ENCODE data around the gene NAALADL2. TPM values are rescaled to one million over a fixed set of nuclear protein-coding genes. Genes with fewer than 3 reads are reported as not detected.

The NAALADL2 gene
- total RNA-seq, 1 experiment from 2014 or later = 2.7 TPM

DNA sequence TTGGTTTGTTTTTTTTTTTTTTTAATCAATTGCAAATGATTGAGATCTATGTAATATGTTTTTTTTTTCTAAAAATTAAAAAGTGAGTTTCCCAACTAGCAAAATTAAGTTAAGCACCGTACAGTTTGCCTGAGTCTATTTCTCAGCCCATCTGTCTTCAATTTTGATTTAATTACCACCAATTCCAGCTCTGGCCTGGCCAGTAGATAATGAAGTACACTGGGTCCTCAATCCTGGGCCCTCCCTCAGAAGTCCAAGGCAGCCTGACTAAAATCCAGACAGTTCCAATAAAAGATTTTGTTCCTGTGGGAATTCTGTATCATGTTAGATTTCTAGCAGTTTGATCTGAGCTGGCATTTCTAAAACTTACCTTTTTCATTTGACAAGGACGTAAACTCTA lies 887.2 kb downstream of the NAALADL2 start:
- CTCF ChIA-PET = no interaction called here
- DNase-seq (ENCODE audit: low read depth, low spot score) (no peak), ATAC-seq (no peak)
- in situ Hi-C loops (cut with HindIII; ENCODE audit: low pct_unique_long_range_greater_than_20kb, low sequenced_read_pairs) (no loop called here), intact Hi-C loops (cut with micrococcal nuclease; ENCODE audit: unreplicated experiment) (no loop called here)
- Histone ChIP-seq H3K27me3 (ENCODE audit: control insufficient read depth, insufficient read depth, low read length) (no peaks in the 10 kb centered on the region), H3K9me3 (ENCODE audit: control insufficient read depth, insufficient read depth, low read depth, low read length) (no peaks in the 10 kb centered on the region), H3K4me3 (ENCODE audit: low read depth in 2 of 2, low read length in 2 of 2) (no peak overlapping the region), H3K27ac (ENCODE audit: low read length) (no peak overlapping the region), H3K36me3 (ENCODE audit: control insufficient read depth, insufficient read depth, low read length) (no peaks in the 10 kb centered on the region), H3K4me1 (ENCODE audit: control insufficient read depth, insufficient read depth, low read length) (no peaks in the 10 kb centered on the region)
- POLR2A ChIA-PET = no interaction called here
- TF ChIP-seq TCF7L2 (IDR thresholded peaks at IDR 0.05; ENCODE audit: low read depth, low read length) = no peak
- no TSS peak for BruUV-seq (replicated peaks)

DNA sequence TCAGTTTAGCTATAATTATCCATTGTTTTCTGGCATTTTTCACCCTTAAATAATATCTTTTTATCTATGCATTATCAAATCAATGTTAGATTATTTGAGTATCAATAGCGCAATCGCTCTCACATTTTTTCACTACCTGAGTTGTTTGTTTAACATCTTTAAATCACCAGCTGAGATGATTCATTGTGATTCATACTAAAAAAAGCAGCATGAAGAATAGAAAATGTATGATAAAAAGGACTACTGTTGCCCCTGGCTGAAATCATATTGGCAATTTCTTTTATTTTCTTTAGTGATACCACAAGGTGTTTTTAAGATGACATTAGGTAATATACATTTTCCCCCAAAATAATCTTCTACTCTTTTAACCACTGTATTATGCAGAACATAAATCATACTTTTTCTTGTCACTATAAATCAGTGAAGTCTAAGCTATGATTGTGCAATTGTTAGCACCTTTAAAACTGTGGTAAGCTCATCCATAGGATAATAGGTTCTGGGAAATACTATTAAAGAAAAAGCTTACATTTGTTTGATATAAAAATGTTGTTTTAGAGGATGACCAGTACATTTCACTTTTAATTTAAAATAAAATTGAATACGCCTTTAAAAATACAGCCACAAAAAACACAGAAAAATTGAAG lies 889.1 kb downstream of the NAALADL2 start:
- no peaks in the 10 kb centered on the region for H3K9me3 ChIP-seq (ENCODE audit: control insufficient read depth, insufficient read depth, low read depth, low read length)
- H3K27me3 ChIP-seq (ENCODE audit: control insufficient read depth, insufficient read depth, low read length) = no peaks in the 10 kb centered on the region
- ChIA-PET CTCF (no interaction called here), POLR2A (no interaction called here)
- in situ Hi-C loops (cut with HindIII; ENCODE audit: low pct_unique_long_range_greater_than_20kb, low sequenced_read_pairs) = no loop called here
- intact Hi-C loops (cut with micrococcal nuclease; ENCODE audit: unreplicated experiment) = no loop called here
- no peak overlapping the region for H3K4me3 ChIP-seq (ENCODE audit: low read depth in 2 of 2, low read length in 2 of 2)
- TF ChIP-seq, protein P1, sequence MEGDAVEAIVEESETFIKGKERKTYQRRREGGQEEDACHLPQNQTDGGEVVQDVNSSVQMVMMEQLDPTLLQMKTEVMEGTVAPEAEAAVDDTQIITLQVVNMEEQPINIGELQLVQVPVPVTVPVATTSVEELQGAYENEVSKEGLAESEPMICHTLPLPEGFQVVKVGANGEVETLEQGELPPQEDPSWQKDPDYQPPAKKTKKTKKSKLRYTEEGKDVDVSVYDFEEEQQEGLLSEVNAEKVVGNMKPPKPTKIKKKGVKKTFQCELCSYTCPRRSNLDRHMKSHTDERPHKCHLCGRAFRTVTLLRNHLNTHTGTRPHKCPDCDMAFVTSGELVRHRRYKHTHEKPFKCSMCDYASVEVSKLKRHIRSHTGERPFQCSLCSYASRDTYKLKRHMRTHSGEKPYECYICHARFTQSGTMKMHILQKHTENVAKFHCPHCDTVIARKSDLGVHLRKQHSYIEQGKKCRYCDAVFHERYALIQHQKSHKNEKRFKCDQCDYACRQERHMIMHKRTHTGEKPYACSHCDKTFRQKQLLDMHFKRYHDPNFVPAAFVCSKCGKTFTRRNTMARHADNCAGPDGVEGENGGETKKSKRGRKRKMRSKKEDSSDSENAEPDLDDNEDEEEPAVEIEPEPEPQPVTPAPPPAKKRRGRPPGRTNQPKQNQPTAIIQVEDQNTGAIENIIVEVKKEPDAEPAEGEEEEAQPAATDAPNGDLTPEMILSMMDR (IDR thresholded peaks at IDR 0.05) = no peak
- TF ChIP-seq, protein P2, sequence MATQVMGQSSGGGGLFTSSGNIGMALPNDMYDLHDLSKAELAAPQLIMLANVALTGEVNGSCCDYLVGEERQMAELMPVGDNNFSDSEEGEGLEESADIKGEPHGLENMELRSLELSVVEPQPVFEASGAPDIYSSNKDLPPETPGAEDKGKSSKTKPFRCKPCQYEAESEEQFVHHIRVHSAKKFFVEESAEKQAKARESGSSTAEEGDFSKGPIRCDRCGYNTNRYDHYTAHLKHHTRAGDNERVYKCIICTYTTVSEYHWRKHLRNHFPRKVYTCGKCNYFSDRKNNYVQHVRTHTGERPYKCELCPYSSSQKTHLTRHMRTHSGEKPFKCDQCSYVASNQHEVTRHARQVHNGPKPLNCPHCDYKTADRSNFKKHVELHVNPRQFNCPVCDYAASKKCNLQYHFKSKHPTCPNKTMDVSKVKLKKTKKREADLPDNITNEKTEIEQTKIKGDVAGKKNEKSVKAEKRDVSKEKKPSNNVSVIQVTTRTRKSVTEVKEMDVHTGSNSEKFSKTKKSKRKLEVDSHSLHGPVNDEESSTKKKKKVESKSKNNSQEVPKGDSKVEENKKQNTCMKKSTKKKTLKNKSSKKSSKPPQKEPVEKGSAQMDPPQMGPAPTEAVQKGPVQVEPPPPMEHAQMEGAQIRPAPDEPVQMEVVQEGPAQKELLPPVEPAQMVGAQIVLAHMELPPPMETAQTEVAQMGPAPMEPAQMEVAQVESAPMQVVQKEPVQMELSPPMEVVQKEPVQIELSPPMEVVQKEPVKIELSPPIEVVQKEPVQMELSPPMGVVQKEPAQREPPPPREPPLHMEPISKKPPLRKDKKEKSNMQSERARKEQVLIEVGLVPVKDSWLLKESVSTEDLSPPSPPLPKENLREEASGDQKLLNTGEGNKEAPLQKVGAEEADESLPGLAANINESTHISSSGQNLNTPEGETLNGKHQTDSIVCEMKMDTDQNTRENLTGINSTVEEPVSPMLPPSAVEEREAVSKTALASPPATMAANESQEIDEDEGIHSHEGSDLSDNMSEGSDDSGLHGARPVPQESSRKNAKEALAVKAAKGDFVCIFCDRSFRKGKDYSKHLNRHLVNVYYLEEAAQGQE (IDR thresholded peaks at IDR 0.05; ENCODE audit: insufficient read depth in 1 of 2, low read depth in 2 of 2, low read length in 1 of 2) = no peak
- no peak for TF ChIP-seq SIN3A (IDR thresholded peaks at IDR 0.05; ENCODE audit: borderline replicate concordance, insufficient read depth, low read depth, low read length)
- TF ChIP-seq TCF7L2 (IDR thresholded peaks at IDR 0.05; ENCODE audit: low read depth, low read length) = no peak
- DNase-seq (ENCODE audit: low read depth, low spot score) (no peak), ATAC-seq (no peak)
- no peak overlapping the region for H3K27ac ChIP-seq (ENCODE audit: low read length)
- H3K36me3 ChIP-seq (ENCODE audit: control insufficient read depth, insufficient read depth, low read length) = no peaks in the 10 kb centered on the region
- BruUV-seq (replicated peaks) = no TSS peak
- no peaks in the 10 kb centered on the region for H3K4me1 ChIP-seq (ENCODE audit: control insufficient read depth, insufficient read depth, low read length)

DNA sequence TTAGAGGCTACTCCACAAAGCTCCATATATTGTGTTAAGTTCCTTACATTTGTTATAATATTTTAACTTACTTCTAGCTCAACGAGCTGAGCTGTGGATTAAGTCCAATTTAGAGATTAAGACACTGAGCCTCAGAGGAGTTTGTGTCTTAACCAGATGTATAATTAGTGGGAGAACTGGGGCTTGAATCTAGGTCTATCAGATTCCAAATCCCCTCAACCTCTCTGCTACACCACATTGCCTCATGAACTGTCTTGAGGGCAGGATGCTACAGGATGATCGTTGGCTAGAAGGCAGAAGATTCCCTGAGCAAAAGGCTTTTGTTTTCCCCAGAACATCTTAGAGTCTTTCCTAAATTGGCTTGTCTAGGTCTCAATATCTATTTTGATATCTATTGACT lies 890.8 kb downstream of the NAALADL2 start:
- H3K27me3 ChIP-seq (ENCODE audit: control insufficient read depth, insufficient read depth, low read length) = no peaks in the 10 kb centered on the region
- no peak for ATAC-seq
- no TSS peak for BruUV-seq (replicated peaks)
- no peaks in the 10 kb centered on the region for H3K4me1 ChIP-seq (ENCODE audit: control insufficient read depth, insufficient read depth, low read length)
- in situ Hi-C loops (cut with HindIII; ENCODE audit: low pct_unique_long_range_greater_than_20kb, low sequenced_read_pairs) = no loop called here
- TF ChIP-seq, protein P1 (IDR thresholded peaks at IDR 0.05) = no peak
- TF ChIP-seq SIN3A (IDR thresholded peaks at IDR 0.05; ENCODE audit: borderline replicate concordance, insufficient read depth, low read depth, low read length) = no peak
- DNase-seq (ENCODE audit: low read depth, low spot score) = no peak
- ChIA-PET POLR2A (no interaction called here), CTCF (no interaction called here)
- H3K36me3 ChIP-seq (ENCODE audit: control insufficient read depth, insufficient read depth, low read length) = no peaks in the 10 kb centered on the region
- H3K9me3 ChIP-seq (ENCODE audit: control insufficient read depth, insufficient read depth, low read depth, low read length) = no peaks in the 10 kb centered on the region
- intact Hi-C loops (cut with micrococcal nuclease; ENCODE audit: unreplicated experiment) = no loop called here
- H3K27ac ChIP-seq (ENCODE audit: low read length) = no peak overlapping the region
- H3K4me3 ChIP-seq (ENCODE audit: low read depth in 2 of 2, low read length in 2 of 2) = no peak overlapping the region
